HUES64 (cell line): ENCODE data around the gene ZNHIT6.

Experiments used
- H3K27ac ChIP-seq: 2 replicates; pipeline ENCODE4 v1.7.0; 2013; ENCODE audit warnings: low read depth, low read length, inconsistent platforms
- H3K27me3 ChIP-seq: 2 replicates; pipeline ENCODE4 v1.6.1; 2013; ENCODE audit warnings: mild to moderate bottlenecking, low read length; ENCODE audit not compliant: insufficient read depth
- H3K36me3 ChIP-seq: 2 replicates; pipeline ENCODE4 v1.6.1; 2013; ENCODE audit warnings: mild to moderate bottlenecking, low read length; ENCODE audit not compliant: insufficient read depth
- H3K4me1 ChIP-seq: 2 replicates; pipeline ENCODE4 v1.6.1; 2013; ENCODE audit warnings: mild to moderate bottlenecking, low read length, moderate library complexity; ENCODE audit not compliant: insufficient read depth
- H3K4me3 ChIP-seq: 2 replicates; pipeline ENCODE4 v1.5.1; 2013; ENCODE audit warnings: mild to moderate bottlenecking, low read length, moderate library complexity
- H3K9ac ChIP-seq: 2 replicates; pipeline ENCODE4 v1.6.1; 2013; ENCODE audit warnings: mild to moderate bottlenecking, low read depth, low read length
- H3K9me3 ChIP-seq: 2 replicates; pipeline ENCODE4 v1.6.1; 2013; ENCODE audit warnings: low read depth, low read length; ENCODE audit not compliant: insufficient read depth
- whole genome bisulfite sequencing: fragments of 150-250, 120-280 bp; methylation state at CpG from one replicate; pipeline ENCODE4 v1.1.7; 2013; ENCODE audit warnings: missing lambda C conversion rate; 5-methylcytosine and 5-hydroxymethylcytosine counted together

The ZNHIT6 gene

DNA sequence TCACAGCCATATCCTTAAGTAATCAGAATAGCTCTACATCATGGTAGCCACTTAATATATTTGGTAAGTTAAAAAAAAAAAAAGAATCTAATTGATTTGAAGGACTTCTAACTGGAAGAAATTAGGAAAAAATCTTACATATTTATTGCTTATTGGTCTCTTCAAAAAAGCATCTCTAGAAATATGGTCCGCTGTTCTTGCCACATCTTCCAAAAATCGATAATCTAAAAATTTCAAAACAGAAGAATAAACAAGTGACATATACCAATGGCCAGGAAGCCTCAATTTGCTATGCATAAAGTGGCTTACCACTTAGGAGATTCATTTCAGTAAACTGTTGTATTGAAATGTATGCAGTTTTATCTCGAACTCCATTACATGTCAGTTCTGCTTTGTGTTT, 2.3 kb downstream of the ZNHIT6 start:
- Histone ChIP-seq H3K27ac (no peak overlapping the region), H3K4me1 (peaks cover 10% of the 10 kb centered on the region; the same call in 1 of the 2 replicates), H3K9me3 (no peaks in the 10 kb centered on the region), H3K9ac (no peak overlapping the region), H3K36me3 (peaks cover 56% of the 10 kb centered on the region), H3K4me3 (no peak overlapping the region), H3K27me3 (no peaks in the 10 kb centered on the region)
- WGBS, result 99% methylated on average over 3 of the region's 3 CpGs

DNA sequence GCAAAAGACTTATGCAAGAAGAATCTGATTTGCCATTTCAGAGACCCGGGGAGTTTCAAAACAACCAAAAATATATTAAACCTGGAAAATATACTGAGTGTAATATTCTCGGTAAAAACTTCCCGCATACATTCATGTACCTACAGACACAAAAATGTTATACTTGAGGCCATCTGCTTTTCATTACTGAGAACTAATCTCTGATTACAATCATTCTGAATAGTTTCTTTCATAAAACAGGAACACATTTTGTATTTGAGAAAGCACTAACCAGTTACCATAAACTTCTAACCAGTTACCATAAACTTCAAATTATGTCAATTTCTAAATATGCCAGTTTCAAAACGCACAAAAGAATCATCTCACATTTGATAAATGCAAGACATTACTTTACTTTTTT, 7.8 kb downstream of the ZNHIT6 start:
- Histone ChIP-seq H3K4me1 (no peaks in the 10 kb centered on the region), H3K9me3 (no peaks in the 10 kb centered on the region), H3K36me3 (peaks cover 72% of the 10 kb centered on the region), H3K27ac (no peak overlapping the region), H3K27me3 (no peaks in the 10 kb centered on the region), H3K9ac (no peak overlapping the region), H3K4me3 (no peak overlapping the region)
- WGBS, result 99% methylated on average over 4 of the region's 4 CpGs

DNA sequence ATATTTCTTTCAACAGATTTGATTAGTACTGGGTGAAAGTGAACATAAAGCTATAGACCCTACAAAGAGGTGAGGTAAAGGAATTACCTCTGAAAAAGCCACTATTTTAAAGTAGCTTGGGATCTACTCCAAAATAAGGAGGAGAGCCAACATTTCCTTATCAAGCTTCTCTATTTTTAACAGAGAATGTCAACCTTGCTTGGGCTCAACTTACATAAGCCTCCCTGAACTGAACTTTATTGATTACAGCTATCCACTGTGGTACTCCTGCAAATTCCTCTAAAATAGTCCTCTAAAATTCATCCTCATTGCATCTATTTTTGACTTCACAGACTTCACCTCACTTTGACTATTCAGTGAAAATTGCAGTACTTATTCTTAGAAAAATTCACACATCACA, 10.3 kb downstream of the ZNHIT6 start:
- Histone ChIP-seq H3K9ac (no peak overlapping the region), H3K4me3 (no peak overlapping the region), H3K36me3 (peaks cover 51% of the 10 kb centered on the region), H3K9me3 (no peaks in the 10 kb centered on the region), H3K27me3 (no peaks in the 10 kb centered on the region), H3K27ac (no peak overlapping the region), H3K4me1 (no peaks in the 10 kb centered on the region)

DNA sequence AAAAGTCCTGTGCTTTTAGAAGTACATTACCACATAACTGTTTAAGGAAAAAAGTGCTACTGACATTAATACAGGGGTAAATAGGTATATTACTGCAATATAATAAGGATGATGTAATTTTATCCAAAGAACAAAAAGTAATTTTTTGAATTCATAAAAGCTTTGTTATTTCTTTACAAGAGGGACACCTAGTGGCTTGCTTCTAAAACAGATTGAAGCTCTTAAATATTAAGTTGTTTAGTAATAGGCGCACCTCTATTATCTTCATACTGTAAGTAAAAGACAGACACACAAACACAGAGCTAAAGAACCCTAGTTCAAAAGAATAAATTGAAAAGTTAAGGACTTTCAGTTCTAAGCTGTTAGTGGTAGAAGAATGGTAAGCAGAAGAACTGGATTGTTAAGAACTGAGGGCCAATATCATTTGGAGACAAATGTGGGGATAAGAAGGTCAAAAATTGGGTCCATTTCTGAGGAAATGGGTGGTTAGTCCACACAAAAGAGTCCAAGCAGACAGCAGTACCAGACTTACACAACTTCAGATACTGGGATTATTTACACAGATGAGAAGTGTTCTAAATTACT, 15.4 kb downstream of the ZNHIT6 start:
- Histone ChIP-seq H3K27me3 (no peaks in the 10 kb centered on the region), H3K9me3 (no peaks in the 10 kb centered on the region), H3K4me3 (no peak overlapping the region), H3K36me3 (peaks cover 26% of the 10 kb centered on the region), H3K9ac (no peak overlapping the region), H3K27ac (no peak overlapping the region; the same call in 1 of the 2 replicates), H3K4me1 (no peaks in the 10 kb centered on the region)
- WGBS, result no CpG with 5 or more reads among the region's 1 CpG

DNA sequence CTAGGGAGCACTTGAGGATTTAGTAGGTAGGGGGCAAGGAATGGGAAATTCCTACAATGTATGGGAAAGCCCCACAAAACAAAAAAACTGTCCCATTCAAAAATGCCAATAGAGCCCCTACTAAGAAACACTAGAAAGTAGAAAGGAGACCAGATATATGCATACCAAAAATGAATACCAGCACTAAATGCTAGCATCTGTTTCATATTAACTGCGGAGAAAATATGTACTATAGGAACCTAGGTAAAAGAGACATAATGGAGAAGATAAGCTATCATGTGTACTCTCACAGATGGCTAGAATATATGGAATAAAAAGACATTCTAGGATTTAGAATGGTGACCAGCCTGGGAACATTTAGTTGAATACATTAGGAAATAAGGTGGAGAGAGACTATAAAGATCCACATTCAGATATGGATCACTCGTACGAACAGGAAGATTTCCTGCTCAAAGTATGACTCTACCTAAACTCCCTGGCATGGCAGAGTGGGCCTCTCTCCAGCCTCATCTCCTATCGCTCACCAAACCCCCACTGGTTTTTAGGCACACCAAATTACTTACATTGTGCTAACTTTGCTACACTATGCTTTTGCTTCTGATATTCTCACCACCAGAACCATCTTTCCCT, 18.3 kb downstream of the ZNHIT6 start:
- WGBS, result 94% methylated on average over 4 of the region's 4 CpGs
- Histone ChIP-seq H3K4me1 (no peaks in the 10 kb centered on the region), H3K36me3 (peaks cover 30% of the 10 kb centered on the region), H3K27me3 (no peaks in the 10 kb centered on the region), H3K9me3 (no peaks in the 10 kb centered on the region), H3K27ac (no peak overlapping the region), H3K9ac (no peak overlapping the region), H3K4me3 (no peak overlapping the region)

DNA sequence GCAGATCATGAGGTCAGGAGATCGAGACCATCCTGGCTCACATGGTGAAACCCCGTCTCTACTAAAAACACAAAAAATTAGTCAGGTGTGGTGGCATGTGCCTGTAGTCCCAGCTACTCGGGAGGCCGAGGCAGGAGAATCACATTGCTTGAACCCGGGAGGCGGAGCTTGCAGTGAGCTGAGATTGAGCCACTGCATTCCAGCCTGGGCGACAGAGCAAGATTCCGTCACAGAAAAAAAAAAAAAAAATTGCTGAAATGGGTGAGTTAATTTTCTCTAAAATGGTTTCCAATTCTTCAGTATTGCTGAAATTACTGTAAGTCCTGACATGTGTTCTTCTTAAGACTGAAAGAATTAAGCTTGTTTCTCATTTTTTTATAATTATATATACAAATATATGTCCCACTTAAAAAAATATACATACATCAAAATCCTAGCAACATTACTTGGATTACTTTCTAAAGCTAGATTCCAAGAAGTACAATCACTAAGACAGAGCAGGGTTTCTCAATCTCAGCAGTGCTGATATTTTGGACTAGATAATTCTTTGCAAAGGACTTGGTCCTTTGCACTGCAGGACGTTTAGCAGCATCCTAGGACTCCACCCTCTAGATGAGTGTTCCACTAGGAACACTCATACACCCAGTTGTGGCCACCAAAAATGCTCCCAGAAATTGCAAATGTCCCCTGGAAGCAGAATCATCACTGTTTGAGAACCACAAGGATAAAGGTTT, 24.8 kb downstream of the ZNHIT6 start:
- H3K27me3 ChIP-seq, result no peaks in the 10 kb centered on the region
- H3K27ac ChIP-seq, result no peak overlapping the region
- whole genome bisulfite sequencing, result 94% methylated on average over 9 of the region's 9 CpGs
- no peak overlapping the region for H3K4me3 ChIP-seq
- no peaks in the 10 kb centered on the region for H3K4me1 ChIP-seq
- no peak overlapping the region for H3K9ac ChIP-seq
- H3K36me3 ChIP-seq, result peaks cover 38% of the 10 kb centered on the region
- no peaks in the 10 kb centered on the region for H3K9me3 ChIP-seq

DNA sequence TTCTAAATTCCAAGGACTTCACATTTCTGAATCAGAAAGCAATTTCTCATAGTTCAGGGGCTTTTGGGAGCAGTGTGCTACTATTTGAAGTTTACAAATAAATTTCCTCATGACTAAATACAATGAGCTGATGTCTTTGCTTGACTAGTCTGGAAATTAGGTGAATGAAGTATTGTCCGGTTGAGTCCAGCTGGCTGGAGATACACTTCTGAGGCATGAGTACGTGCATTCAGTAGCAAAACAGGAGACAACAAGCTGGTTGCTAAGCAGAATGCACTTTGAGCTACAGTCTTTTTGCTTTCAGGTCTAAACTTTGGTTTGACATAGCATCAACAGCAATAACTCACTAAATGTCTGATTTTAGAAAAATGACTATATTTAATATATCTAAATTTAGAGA, 27.1 kb downstream of the ZNHIT6 start:
- Histone ChIP-seq H3K9me3 (no peaks in the 10 kb centered on the region), H3K27ac (no peak overlapping the region), H3K36me3 (peaks cover 48% of the 10 kb centered on the region), H3K9ac (no peak overlapping the region), H3K4me3 (no peak overlapping the region), H3K4me1 (no peaks in the 10 kb centered on the region), H3K27me3 (no peaks in the 10 kb centered on the region)
- over 99% methylated on average over 2 of the region's 2 CpGs for WGBS

DNA sequence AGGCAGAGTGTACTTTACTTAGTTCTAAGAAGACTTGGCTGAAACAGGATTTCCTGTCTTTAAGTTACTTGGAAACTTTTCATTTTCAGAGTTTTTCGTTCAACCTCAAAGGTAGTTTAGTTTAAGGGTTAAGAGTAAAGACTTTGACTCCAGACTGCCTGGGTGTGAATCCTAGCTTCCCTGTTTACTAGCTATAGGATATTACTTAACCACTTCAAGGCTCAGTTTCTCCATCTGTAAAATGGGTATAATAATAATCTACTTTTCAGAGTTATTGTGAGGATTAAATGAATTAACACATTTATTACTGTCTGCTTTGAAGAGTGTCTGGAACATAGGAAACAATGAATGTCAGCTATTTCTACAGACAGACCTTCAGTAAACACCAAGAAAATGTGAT, 30.0 kb downstream of the ZNHIT6 start:
- Histone ChIP-seq H3K4me3 (no peak overlapping the region), H3K4me1 (no peaks in the 10 kb centered on the region), H3K36me3 (peaks cover 70% of the 10 kb centered on the region), H3K9ac (no peak overlapping the region), H3K27ac (no peak overlapping the region), H3K9me3 (no peaks in the 10 kb centered on the region), H3K27me3 (no peaks in the 10 kb centered on the region)
- 100% methylated on average over 1 of the region's 1 CpG for WGBS

DNA sequence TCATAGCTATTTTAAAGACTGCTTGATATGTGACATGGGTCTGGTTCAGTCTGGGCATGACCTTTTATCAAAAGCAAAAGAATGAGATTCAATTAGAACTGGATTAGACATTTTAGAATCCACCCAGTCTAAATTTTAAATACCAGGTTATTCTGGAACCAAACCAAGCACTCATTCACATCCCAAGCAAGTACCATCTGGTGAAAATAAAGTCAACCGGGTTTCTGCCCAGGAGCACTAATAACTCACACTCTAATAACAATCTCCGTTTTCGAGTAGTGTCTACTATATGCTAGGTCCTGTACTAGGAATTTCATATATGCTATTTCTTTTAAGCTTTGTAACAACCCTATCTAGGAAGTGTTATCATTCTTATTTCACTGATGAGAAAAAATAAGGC, 30.6 kb downstream of the ZNHIT6 start:
- WGBS, result 98% methylated on average over 2 of the region's 3 CpGs
- H3K27me3 ChIP-seq, result no peaks in the 10 kb centered on the region
- no peak overlapping the region for H3K4me3 ChIP-seq
- no peak overlapping the region for H3K9ac ChIP-seq
- no peaks in the 10 kb centered on the region for H3K4me1 ChIP-seq
- peaks cover 70% of the 10 kb centered on the region for H3K36me3 ChIP-seq
- H3K27ac ChIP-seq, result no peak overlapping the region
- no peaks in the 10 kb centered on the region for H3K9me3 ChIP-seq

DNA sequence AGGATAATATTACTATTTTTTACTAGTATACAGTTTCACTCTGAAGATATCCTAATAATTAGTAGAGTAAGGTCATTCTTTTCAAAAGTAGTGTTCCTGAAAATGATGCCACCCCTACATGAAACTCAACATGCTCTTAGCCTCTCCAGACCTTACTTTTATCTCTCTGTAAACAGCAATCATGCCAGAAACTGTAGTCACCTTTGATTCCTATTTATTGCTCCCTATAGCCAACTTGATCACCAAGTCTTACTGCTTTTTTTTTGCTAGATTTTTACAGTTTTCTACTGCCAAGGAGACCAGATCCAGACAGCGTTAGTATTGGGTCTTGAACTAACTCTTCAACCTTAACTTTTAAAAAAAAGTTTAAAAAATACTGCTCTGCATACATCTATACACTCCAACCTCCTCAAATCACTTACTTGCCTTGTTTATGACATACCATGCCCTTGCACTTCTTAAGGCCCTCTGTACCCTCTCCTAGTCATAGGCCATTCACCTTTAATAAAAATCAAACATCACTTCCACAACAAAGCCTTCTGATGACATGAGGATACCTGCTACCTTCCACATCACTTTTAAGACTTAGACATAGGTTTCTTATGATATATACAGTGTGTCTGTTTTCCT, 36.1 kb downstream of the ZNHIT6 start:
- Histone ChIP-seq H3K4me1 (peaks cover 18% of the 10 kb centered on the region), H3K27ac (no peak overlapping the region), H3K9me3 (no peaks in the 10 kb centered on the region), H3K4me3 (no peak overlapping the region), H3K9ac (no peak overlapping the region), H3K36me3 (peaks cover 49% of the 10 kb centered on the region), H3K27me3 (no peaks in the 10 kb centered on the region)
- WGBS, result 96% methylated on average over 1 of the region's 1 CpG

DNA sequence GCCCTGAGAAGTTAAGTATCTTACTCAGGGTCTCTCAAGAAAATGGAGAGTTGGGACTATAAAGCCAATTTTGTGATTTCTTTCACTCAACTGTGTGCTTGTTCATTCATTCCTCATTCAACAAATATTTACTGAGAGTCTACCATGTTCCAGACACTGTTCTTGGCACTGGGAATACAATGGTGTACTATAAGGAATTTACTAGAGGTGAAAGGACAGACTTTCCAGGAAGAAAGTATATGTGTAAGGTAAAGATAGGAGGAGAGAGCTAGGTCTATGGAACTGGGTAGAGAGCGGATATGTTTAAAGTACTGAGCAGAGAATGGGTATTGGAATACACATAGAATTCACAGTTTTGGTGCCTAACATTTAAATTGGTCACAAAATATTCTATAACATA, 42.3 kb downstream of the ZNHIT6 start:
- Histone ChIP-seq H3K4me3 (no peak overlapping the region), H3K27ac (no peak overlapping the region), H3K9ac (no peak overlapping the region), H3K27me3 (no peaks in the 10 kb centered on the region), H3K4me1 (peaks cover 18% of the 10 kb centered on the region), H3K36me3 (peaks cover 8% of the 10 kb centered on the region; the same call in 1 of the 2 replicates), H3K9me3 (no peaks in the 10 kb centered on the region)
- 84% methylated on average over 1 of the region's 1 CpG for WGBS
